Measurements from ENCODE around the gene PRKCI. TPM values are rescaled to one million over a fixed set of nuclear protein-coding genes. Genes with fewer than 3 reads are reported as not detected.

Gene PRKCI
- total and polyA plus RNA-seq, 9 of the 15 experiments (the other 6 are each of a cell fraction or from before 2014, with no cell fraction given) = 10.5 to 43.2 (median 31.4) TPM

GRCh38 chr3:170205302-170205701 is 16.9 kb upstream of the PRKCI start:
- 44% methylated on average over 2 of the region's 2 CpGs for WGBS (ENCODE audit: insufficient coverage, low coverage, missing lambda C conversion rate)
- H3K27me3 ChIP-seq (ENCODE audit: control insufficient read depth in 2 of 2, insufficient read depth in 2 of 2, low read length in 2 of 2) = no peaks in the 10 kb centered on the region
- H4K20me1 ChIP-seq (replicated peaks; ENCODE audit: control insufficient read depth, insufficient read depth, low read length) = no peaks in the 10 kb centered on the region
- no peaks in the 10 kb centered on the region; a peak in 1 of 5 replicates for H3K4me1 ChIP-seq (replicated peaks in 1 of 2; ENCODE audit: control insufficient read depth in 2 of 2, insufficient read depth in 2 of 2, low read length in 2 of 2)
- DNase-seq (ENCODE audit: extremely low read depth in 1 of 4, low spot score in 3 of 4) = no peak
- no TSS peak for BruUV-seq (replicated peaks)
- ChIA-PET POLR2A (no interaction called here), CTCF (ENCODE audit: low intra/inter-chr PET ratio) (no interaction called here)
- no peak overlapping the region for H3K9ac ChIP-seq (ENCODE audit: insufficient read depth in 1 of 2, low read depth in 2 of 2, low read length in 2 of 2)
- in situ Hi-C loops (cut with MboI) = no loop called here
- no peak for TF ChIP-seq TBP (optimal IDR thresholded peaks at IDR 0.05; ENCODE audit: low read depth, low read length)
- no peak for TF ChIP-seq ZNF444 (CRISPR knock-in tag; IDR thresholded peaks at IDR 0.05)
- no peak for TF ChIP-seq TGIF2 (CRISPR knock-in tag; IDR thresholded peaks at IDR 0.05)
- no peak for TF ChIP-seq PPARD (CRISPR knock-in tag; IDR thresholded peaks at IDR 0.05)
- TF ChIP-seq UBTF (IDR thresholded peaks at IDR 0.05; ENCODE audit: borderline replicate concordance in 1 of 2, low read depth in 2 of 2, low read length in 2 of 2) = no peak
- no peak for TF ChIP-seq DNMT1 (IDR thresholded peaks at IDR 0.05)
- TF ChIP-seq PYGO2 (tag; IDR thresholded peaks at IDR 0.05) = no peak
- TF ChIP-seq ZBTB43 (CRISPR knock-in tag; IDR thresholded peaks at IDR 0.05) = no peak
- TF ChIP-seq ZNF224 (CRISPR knock-in tag; IDR thresholded peaks at IDR 0.05) = no peak
- no peak for TF ChIP-seq GTF2A2 (tag; IDR thresholded peaks at IDR 0.05)
- TF ChIP-seq POU5F1 (IDR thresholded peaks at IDR 0.05; ENCODE audit: borderline replicate concordance, low read depth, low read length, partially characterized antibody) = no peak
- TF ChIP-seq PTTG1 (tag; IDR thresholded peaks at IDR 0.05; ENCODE audit: low read depth) = no peak
- TF ChIP-seq ZNF124 (CRISPR knock-in tag; IDR thresholded peaks at IDR 0.05) = no peak
- TF ChIP-seq NFYB (IDR thresholded peaks at IDR 0.05; ENCODE audit: extremely low read depth, insufficient read length) = no peak
- TF ChIP-seq MAX (CRISPR knock-in tag; IDR thresholded peaks at IDR 0.05) = no peak
- no peak for TF ChIP-seq ZBTB1 (CRISPR knock-in tag; IDR thresholded peaks at IDR 0.05; ENCODE audit: borderline replicate concordance, low read depth)
- no peaks in the 10 kb centered on the region for H3K79me2 ChIP-seq (ENCODE audit: control insufficient read depth, insufficient read depth, low read length)
- no peak for ATAC-seq
- no peaks in the 10 kb centered on the region for H3K36me3 ChIP-seq (ENCODE audit: control insufficient read depth, insufficient read depth, low read length)
- no peak overlapping the region for H3K4me3 ChIP-seq
- FAIRE-seq = no peak
- no peak overlapping the region for H2AFZ ChIP-seq (ENCODE audit: low read depth, low read length)
- H3K4me2 ChIP-seq (ENCODE audit: insufficient read depth, low read length) = no peak overlapping the region
- H3K27ac ChIP-seq (ENCODE audit: extremely low read depth, low read depth, low read length) = no peak overlapping the region
- H3K9me1 ChIP-seq (ENCODE audit: control insufficient read depth, insufficient read depth, low read length) = no peaks in the 10 kb centered on the region
- intact Hi-C loops (cut with micrococcal nuclease) = no loop called here
- H3K9me3 ChIP-seq (replicated peaks; ENCODE audit: control insufficient read depth, insufficient read depth, low read depth, low read length) = no peaks in the 10 kb centered on the region; the same call in 1 of the 2 replicates

Measured in K562 (cell line).